Epithelial cell of prostate (primary cell): ENCODE measurements around the gene SYT12.
"Not testable (repeated sequence)": the region's sequence is repeated elsewhere in the genome, so short reads cannot be mapped to it uniquely, and the experiment has no call there.

Experiments
- DNase-seq: peaks from one replicate; pipeline ENCODE4 v3.0.0-alpha.2; 2011; ENCODE audit warnings: low read depth, low spot score
- H3K27ac ChIP-seq: fragments of 450-650 bp; 2 replicates; pipeline ENCODE4 v1.5.1; 2017; ENCODE audit warnings: mild to moderate bottlenecking

Gene SYT12

DNA sequence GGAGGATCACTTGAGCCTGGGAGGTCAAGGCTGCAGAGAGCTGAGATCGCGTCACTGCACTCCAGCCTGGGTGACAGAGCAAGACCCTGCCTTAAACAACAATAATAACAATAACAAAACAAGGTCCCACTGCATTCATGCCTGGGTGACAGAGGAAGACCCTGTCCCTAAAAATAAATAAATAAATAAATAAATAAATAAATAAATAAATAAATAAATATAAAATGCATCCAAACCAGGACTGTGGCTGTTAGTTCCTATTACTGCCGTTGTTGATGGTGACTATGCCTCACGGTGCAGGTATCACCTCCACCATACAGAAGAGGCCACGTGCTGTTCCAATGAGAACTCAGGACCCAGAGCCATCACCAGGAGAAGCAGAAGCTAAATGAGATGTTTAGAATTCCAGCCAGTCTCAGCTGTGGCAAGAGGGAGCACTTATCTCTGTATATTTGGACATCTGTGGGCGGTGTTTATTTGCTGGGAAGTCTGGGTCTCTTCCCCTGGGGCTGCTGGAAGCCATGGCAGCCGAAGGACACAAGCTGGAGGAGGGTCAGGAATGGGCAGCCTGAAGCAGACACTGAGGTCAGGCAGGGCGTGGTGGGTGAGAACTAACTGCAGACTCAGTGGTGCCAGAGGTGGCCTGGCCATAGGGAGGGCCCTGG, 26.2 kb upstream of the SYT12 start:
- no peak for DNase-seq

DNA sequence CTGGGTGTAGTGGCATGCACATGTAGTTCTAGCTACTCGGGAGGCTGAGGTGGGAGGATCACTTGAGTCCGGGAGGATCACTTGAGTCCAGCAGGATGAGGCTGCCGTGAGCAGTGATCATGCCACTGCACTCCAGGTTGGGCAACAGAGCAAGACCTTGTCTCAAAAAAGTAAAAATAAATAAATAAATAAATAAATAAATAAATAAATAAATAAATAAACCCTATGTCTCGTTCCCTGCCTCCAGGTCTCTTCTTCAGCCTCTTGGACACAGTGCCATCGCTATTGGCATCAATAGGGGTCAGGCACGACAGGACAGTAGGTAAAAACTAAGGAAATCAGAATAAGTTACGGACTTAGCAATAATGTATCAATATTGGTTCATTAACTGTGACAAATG, 23.4 kb upstream of the SYT12 start:
- no peak overlapping the region for H3K27ac ChIP-seq
- DNase-seq, result no peak

More for the DNA sequence above, 26.2 kb upstream of the SYT12 start:
- no peak overlapping the region for H3K27ac ChIP-seq

DNA sequence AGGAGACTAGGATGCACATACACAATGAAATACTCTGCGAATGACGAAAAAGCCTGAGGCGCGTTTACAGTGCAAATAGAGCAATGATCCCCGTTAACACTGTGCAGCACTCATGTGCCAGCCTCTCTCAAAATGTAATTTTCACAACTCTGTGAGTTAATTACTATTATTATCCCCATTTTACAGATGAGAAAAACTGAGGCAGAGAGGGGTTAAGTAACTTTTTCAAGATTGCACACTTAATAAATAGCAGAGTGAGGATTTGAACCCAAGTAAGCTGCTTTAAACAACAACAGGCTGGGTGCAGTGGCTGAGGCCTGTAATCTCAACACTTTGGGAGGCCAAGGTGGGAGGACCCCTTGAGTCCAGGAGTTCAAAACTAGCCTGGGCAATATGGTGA, 21.6 kb upstream of the SYT12 start:
- H3K27ac ChIP-seq, result no peak overlapping the region
- no peak for DNase-seq

DNA sequence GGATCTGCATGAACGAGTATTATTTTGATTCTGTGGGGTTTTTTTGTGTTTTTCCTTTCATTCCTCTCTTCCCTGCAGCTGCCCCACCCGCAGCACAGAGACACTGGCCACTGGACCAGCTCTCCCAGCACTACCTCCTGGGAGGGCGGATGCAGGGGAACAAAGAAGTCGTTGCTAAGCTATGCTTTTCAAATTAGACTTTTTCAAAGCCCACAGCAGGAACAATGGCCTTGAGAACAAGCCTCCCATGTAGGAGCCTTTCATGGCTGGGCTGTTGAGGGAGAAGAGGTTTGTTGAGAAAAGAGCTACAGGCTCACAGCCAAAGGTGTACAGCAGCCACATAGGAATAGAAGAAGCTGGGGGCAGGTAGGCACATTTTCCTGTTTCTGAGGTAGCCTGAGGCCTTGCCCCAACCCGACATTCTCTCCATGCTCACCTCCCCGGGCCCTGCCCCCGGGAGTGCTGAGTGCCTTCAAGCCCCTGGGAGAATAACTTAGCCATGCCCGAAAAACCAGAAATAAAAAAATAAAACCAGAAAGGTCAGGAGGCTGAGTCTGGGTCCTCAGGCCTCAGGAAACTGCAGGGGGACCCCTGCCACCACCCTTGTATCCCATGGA, 20.5 kb upstream of the SYT12 start:
- H3K27ac ChIP-seq, result no peak overlapping the region
- DNase-seq, result no peak

DNA sequence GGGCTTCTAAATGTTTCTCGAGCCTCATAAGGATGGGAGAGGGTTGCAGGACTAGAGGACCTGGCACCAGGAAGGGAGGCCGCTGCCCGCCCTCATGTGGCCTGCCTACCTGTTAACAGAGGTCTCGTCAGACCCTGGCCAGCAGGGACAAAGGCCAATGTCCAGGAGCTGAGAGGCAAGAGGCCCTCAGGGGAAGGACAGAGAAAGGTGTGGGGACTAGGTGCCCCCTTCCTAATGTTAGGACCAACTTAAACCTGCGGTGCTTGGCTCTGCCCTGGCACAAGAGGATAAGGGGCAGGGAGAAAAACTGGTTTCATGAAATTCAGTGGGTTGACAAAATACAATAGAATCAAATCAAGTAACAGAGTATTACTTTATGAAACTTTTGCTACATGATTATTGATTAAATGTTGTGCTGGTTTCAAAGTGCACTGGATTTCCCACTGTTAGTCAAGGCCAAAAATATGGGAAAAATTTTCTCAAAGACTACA, 20.0 kb upstream of the SYT12 start:
- no peak overlapping the region for H3K27ac ChIP-seq
- no peak for DNase-seq

DNA sequence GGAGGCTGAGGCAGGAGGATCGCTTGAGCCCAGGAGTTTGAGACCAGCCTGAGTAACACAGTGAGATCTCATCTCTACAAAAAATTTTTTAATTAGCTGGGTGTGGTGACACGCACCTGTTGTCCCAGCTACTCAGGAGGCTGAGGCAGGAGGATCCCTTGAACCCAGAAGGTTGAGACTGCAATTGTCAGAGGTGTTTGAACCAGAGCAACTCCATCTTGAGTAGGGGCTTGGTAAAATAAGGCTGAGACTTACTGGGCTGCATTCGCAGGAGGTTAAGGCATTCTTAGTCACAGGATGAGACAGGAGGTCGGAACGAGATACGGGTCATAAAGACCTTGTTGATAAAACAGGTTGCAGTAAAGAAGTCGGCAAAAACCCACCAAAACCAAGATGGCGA, 17.7 kb upstream of the SYT12 start:
- not testable (repeated sequence) for DNase-seq, H3K27ac ChIP-seq

DNA sequence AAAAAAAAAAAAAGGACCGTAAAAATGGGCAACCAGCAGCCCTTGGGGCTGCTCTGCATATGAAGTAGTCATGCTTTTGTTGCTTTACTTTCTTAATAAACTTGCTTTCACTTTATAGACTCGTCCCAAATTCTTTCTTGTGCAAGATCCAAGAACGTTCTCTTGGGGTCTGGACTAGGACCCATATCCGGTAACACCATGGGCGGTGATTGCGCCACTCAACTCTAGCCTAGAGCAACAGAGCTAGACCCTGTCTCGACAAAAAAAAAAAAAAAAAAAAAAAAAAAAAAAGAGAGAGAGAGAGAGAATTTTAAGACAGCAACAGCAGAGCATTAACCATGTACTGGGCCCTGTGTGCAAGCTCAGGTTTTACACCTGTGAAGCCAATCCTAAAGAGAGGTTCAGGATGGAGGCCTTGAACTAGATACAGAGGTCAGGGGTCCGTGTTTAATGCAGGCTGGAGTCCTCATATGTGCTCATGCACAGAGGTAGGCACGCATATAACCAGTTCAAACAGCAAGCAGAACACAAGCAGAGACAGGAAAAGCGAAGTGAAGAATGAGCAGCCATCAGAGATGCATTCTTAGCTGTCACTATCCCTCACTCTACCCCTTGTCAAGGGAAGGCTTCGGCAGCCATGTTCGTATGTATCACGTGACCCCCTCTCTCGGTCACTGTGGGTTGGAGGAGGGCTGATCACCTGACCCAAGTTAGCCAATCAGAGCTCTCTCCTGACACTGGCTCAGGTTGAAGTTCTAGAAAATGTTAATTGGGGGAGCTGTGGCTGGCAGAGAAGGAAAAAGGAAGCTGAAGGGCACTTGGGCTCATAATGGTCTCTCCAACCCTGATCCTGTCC, 16.7 kb upstream of the SYT12 start:
- DNase-seq, result no peak
- H3K27ac ChIP-seq, result no peak overlapping the region

DNA sequence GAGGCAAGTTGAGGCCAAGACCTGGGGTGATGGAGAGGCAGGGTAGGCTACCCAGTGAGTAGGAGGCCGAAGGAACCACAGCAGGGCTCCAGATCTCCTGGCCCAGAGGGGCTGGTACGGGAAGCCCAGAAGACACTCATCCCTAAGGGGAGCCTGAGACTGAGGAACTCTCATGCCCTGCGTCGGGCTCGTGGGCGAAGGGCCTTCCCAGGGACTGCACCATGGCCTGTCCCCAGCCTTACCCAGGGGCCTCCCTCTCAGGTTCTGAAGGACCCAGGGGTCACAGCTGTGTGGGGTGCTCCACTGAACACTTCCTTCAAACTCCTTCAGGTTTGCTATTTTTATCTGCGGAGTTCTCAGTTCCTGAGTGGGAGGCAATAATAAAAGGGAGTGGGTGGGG, 15.8 kb upstream of the SYT12 start:
- DNase-seq, result no peak

DNA sequence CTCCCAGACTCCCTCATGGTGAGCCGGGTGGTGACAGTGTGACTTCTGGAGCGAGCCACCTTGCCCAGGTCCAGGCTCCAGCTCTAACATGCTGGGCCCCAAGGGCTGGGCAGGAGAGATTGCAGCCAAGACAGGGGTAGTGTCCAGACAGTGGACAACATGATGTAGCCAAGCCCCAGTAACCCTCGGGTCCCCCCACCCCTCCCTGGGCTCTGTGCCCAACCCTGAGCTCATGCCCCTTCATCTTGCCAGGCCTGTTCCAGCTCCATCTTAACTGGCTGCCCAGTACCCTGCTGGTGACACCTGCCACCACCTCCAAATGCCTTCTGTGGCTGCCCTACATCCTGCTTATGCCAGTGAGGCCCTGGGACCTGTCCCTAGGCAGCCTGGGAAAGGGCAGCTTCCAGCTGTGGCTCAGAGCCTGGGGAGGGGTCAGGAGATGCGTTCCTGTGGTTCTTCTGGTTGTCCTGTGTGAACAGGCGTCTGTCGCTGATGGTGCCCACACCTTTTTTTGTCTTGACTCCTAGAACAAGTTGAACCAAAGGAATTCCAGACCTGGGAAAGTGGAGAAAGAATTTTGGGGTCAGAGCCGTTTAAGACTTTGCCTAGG, 12.5 kb upstream of the SYT12 start:
- DNase-seq, result no peak
- no peak overlapping the region for H3K27ac ChIP-seq

More for the DNA sequence above, 15.8 kb upstream of the SYT12 start:
- H3K27ac ChIP-seq, result no peak overlapping the region

DNA sequence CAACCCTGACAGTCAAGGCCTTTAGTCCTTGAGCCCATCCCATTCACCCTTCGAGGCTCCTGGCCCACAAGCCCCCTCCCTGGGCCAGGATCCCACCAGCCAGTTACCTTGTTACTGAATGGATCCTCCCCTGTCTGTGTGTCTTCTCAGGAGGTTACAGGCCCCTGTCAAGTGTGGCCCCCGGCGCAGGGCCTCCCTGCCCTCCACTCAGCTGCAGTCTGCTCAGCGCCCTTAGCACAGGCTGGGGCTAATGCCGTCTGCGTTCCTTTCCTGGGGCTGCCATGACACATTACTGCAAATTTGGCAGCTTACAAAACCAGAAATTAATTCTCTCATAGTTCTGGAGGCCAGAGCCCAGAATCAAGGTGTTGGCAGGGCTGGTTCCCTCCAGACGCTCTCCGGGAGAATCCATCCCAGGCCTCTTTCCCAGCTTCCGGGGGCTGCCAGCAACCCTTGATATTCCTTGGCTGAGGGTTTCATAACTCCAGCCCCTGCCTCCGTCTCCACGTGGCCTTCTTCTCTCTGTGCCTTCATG, 9.4 kb upstream of the SYT12 start:
- no peak for DNase-seq
- H3K27ac ChIP-seq, result no peak overlapping the region

DNA sequence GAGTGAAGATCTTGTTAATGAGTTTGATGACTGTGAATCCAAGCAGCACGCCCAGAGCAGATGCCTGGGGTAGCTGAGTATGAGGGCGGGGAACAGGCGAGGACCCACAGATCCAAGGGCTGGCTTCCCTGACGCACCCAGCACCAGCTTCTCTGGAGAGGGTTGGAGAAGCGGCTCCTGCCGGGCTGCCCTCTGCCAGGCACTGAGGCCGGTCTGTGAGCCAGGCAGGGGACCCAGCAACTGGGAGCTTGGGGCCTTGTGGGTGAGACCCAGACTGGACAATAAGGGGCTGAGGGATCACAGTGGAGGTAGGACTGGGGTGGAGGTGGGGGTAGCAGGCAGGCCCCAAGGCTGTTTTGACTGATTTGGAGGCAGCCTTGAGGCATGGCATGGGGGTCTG, 8.6 kb upstream of the SYT12 start:
- no peak overlapping the region for H3K27ac ChIP-seq
- DNase-seq, result no peak

DNA sequence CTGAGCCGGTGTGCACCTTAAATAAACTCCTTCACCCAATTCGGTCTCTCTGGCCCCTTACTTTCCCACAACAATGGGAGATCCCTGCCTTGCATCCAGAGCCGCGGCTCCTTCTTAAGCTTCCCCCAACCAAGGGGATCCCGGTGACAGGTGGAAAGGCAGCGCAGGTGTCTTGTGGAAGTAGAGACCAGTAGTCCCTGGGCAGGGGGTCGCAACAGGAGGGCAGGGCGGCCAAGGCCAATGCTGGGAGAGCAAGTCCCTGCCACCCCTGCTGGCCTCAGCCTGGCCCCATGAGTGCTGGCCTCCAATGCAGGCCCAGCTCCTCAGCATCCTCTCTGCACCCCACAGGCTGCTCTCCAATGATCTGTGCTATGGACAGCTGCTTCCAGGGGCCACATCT, 7.9 kb upstream of the SYT12 start:
- DNase-seq, result no peak
- H3K27ac ChIP-seq, result no peak overlapping the region

DNA sequence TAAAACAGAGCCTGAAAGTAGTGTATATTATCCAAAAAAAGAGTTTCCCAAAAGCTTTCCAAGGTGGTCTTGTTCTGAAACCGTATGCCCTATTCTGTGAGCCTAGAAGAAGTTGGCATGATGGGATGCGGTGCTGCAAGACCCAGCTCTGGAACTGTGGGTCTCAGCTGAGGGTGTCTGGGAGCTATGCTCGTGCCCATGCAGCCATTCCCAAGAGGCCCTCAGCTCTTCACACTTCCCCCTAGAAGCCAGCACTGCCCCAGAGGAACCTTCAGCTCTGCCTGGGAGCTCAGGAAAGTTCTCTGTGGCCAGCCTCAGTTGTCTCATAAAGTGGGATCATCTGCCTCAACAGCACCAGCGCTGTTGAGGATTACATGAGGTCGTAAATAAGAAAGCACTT, 6.4 kb upstream of the SYT12 start:
- DNase-seq, result no peak

DNA sequence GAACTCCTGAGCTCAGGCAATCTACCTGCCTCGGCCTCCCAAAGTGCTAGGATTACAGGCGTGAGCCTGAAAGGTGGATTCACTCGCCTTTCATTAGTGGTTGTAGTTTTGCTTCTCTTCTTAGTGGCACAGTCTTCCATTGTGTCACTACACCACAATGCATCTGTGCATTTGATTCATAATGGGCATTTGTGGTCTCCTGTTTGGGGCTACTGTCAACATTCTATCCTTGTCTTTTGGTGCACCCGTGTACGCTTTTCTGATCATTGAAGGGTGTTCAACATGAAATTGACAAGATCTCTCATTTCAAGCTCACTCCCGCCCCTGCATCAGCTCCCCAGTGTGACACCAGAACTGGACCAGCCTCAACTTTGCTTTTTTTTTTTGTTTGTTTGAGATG, 2.0 kb upstream of the SYT12 start:
- no peak overlapping the region for H3K27ac ChIP-seq
- DNase-seq, result no peak

More for the DNA sequence above, 6.4 kb upstream of the SYT12 start:
- H3K27ac ChIP-seq, result no peak overlapping the region

DNA sequence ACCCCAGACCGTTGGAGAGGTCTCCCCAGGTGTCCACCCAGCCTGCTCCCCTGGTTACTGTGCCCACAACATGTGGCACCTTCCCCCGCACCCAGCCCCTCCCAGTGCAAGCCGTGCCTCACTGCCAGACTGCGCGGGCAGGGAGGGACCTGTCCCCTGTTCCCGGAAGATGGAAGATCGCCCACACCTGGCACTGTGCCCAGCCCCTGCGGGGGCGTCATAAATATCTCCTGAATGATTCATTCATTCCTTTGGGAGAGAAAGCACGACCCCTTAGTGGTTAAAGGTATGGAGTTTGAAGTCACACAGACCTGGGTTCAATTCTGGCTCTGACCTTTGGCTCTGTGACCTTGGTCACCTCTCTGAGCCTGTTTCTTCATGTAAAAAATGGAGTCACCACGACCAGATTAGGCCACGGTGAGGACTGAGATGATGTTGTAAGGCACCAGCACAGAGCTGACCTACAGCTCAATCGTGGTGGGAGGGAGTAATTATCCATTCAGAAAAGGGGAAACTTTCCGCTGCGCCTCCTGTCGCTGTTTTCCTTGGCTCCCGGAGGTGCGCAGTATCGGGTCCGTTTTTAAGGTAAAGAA, 497 bp upstream of the SYT12 start:
- DNase-seq, result no peak

DNA sequence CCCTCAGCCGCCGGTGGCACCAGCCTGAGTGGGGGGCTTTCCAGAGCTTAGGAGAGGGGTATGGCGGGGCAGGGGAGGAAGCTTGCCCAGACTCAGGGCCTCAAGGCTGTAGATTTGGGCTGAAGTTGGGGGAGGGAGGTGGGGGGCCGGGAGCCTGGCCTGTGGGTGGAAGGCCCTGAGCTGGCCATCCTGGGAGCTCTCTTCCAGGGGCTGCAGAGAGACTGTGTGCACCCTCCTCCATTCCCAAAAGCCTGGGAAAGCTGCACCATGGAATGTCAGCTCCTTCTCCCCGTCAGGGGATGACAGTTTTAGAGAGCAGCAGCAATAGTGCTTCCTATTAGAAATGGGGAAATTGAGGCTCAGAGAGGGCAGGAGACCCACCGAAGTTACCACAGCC, 1.0 kb downstream of the SYT12 start:
- H3K27ac ChIP-seq, result no peak overlapping the region
- no peak for DNase-seq

More for the DNA sequence above, 497 bp upstream of the SYT12 start:
- no peak overlapping the region for H3K27ac ChIP-seq

DNA sequence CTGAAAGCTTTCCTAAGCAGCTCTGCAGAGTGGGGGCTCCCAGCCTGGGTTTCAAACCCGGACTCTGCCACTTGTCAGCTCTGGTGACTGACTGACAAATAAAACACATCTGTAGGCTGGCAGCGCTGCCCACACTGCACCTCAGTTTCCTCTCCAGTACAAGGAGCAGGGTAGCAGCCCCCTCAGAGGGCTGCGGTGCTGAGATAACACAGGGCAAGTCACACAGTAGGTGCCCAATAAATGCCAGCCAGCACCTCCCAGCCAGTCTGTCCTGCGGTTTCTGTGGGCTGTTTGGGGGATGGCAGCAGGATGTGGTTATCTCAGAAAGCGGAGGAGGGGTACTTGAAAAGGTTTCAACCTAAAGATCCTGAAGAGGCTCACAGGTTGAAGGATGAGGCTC, 1.5 kb downstream of the SYT12 start:
- DNase-seq, result no peak
- H3K27ac ChIP-seq, result no peak overlapping the region

DNA sequence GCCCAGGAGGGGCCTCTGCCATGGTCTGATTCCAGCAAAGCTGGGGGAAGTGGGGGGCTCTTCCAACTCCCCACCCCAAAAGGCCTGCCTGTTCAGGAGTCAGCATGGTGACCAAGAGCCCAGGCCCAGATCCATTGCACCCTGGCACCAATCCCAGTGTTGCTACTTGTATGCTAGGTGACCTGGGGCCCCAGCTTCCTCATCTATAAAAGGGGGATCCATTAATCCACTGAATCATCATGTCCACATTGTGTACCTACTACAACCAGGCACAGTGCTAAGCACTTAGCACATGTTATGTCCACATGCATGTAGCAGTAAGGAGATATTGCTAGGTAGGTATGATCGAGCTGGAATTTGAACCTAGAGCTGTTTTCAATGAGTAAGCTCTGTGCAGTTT, 2.0 kb downstream of the SYT12 start:
- H3K27ac ChIP-seq, result no peak overlapping the region
- no peak for DNase-seq

DNA sequence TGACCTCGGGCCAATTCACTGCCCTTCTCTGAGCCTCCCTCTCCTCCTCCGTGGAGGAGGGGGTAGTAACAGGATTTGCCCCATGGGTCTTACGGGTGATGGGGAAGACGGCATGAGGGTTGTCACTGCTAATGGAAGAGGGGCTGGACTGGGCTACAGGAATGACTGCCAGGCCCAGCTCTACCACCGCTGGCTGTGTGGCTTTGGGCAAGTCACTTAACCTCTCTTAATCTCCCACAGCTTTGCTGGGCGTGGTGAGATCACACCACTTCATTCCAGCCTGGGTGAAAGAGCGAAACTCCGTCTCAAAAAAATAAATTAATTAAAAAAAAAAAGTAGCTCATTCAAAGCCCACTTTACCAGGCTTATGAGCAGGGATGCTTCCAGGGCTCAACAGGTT, 2.8 kb downstream of the SYT12 start:
- no peak for DNase-seq
- no peak overlapping the region for H3K27ac ChIP-seq

DNA sequence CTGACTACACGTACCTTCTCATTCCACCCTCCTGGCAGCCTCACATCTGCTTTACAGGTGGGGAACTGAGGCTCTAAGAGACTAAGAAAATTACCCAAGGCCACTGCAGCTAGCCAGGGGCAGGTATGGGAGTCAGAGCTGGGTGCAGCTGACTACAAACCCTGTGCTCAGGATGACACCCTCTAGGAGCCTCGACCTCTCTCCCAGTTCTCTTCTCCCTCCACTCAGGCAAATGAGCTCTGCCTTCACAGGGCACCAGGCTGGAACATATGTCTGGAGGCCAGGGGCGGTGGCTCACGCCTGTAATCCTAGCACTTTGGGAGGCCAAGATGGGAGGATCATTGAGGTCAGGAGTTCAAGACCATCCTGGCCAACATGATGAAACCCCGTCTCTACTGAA, 4.0 kb downstream of the SYT12 start:
- H3K27ac ChIP-seq, result no peak overlapping the region
- DNase-seq, result no peak
